ENCODE data around the gene MAP2K5.

- no peak for TF ChIP-seq RAD21 (IDR thresholded peaks at IDR 0.05; ENCODE audit: low read depth)
- no peak for TF ChIP-seq MAX (IDR thresholded peaks at IDR 0.05)
- TF ChIP-seq EP300 (IDR thresholded peaks at IDR 0.05; ENCODE audit: borderline replicate concordance), result no peak
Observed at GRCh38 chr15:67777773-67778172, 235.3 kb downstream of the MAP2K5 start.
